ENCODE data around the gene APPL2. TPM values are rescaled to one million over a fixed set of nuclear protein-coding genes. Genes with fewer than 3 reads are reported as not detected.

Gene APPL2
- polyA plus RNA-seq, 3 donors: 6.4 to 19.8 (median 9.0) TPM

- Histone ChIP-seq H4K20me1 (ENCODE audit: insufficient read depth, low read length) (peaks cover 98% of the 10 kb centered on the region), H3K79me2 (ENCODE audit: insufficient read depth, low read length) (peaks cover 4% of the 10 kb centered on the region), H3K9ac (ENCODE audit: insufficient read depth, low read length, poor library complexity, severe bottlenecking) (no peak overlapping the region), H3K27me3 (ENCODE audit: control insufficient read depth in 2 of 2, insufficient read depth in 2 of 2, low read length in 2 of 2) (no peaks in the 10 kb centered on the region), H3K4me2 (replicated peaks; ENCODE audit: extremely low read depth, low read length, poor library complexity, severe bottlenecking) (no peak overlapping the region), H3K9me3 (replicated peaks in 1 of 2; ENCODE audit: control insufficient read depth in 1 of 2, insufficient read depth in 1 of 2, low read length in 2 of 2) (no peaks in the 10 kb centered on the region), H3K4me1 (ENCODE audit: control insufficient read depth in 1 of 2, insufficient read depth in 2 of 2, low read length in 2 of 2) (no peaks in the 10 kb centered on the region), H3K27ac (ENCODE audit: low read depth in 1 of 2, low read length in 2 of 2) (no peak overlapping the region), H2AFZ (ENCODE audit: insufficient read depth, low read depth, low read length, poor library complexity, severe bottlenecking) (no peak overlapping the region), H3K4me3 (replicated peaks in 1 of 3; ENCODE audit: low read depth in 2 of 3, low read length in 3 of 3) (no peak overlapping the region), H3K36me3 (replicated peaks in 1 of 2; ENCODE audit: control insufficient read depth in 1 of 2, insufficient read depth in 2 of 2, low read length in 2 of 2) (peaks cover 100% of the 10 kb centered on the region in 2 donors)
- Mint-ChIP-seq H3K36me3 (peaks cover 76 to 81% of the 10 kb centered on the region in 2 donors), H3K27ac (no peak overlapping the region), H3K27me3 (ENCODE audit: low read depth in 3 of 3) (no peaks in the 10 kb centered on the region), H3K4me3 (no peak overlapping the region), H3K4me1 (no peaks in the 10 kb centered on the region), H3K9me3 (no peaks in the 10 kb centered on the region)
- 90% methylated on average over 2 of the region's 3 CpGs for WGBS (ENCODE audit: insufficient coverage)
- DNase-seq: no peak
- intact Hi-C loops (cut with micrococcal nuclease): no loop called here
- no peak for TF ChIP-seq CTCF (IDR thresholded peaks at IDR 0.05)
Observed at GRCh38 chr12:105162174-105162573, 73.8 kb downstream of the APPL2 start.

GRCh38 chr12:105158876-105159275, 77.1 kb downstream of the APPL2 start:
- Histone ChIP-seq H4K20me1 (ENCODE audit: insufficient read depth, low read length) (peaks cover 93% of the 10 kb centered on the region), H3K9ac (ENCODE audit: insufficient read depth, low read length, poor library complexity, severe bottlenecking) (no peak overlapping the region), H3K4me1 (ENCODE audit: control insufficient read depth in 1 of 2, insufficient read depth in 2 of 2, low read length in 2 of 2) (no peaks in the 10 kb centered on the region), H2AFZ (ENCODE audit: insufficient read depth, low read depth, low read length, poor library complexity, severe bottlenecking) (no peak overlapping the region), H3K36me3 (replicated peaks in 1 of 2; ENCODE audit: control insufficient read depth in 1 of 2, insufficient read depth in 2 of 2, low read length in 2 of 2) (peaks cover 95 to 98% of the 10 kb centered on the region in 2 donors), H3K4me2 (replicated peaks; ENCODE audit: extremely low read depth, low read length, poor library complexity, severe bottlenecking) (no peak overlapping the region), H3K27ac (ENCODE audit: low read depth in 1 of 2, low read length in 2 of 2) (no peak overlapping the region), H3K4me3 (replicated peaks in 1 of 3; ENCODE audit: low read depth in 2 of 3, low read length in 3 of 3) (no peak overlapping the region), H3K27me3 (ENCODE audit: control insufficient read depth in 2 of 2, insufficient read depth in 2 of 2, low read length in 2 of 2) (no peaks in the 10 kb centered on the region), H3K9me3 (replicated peaks in 1 of 2; ENCODE audit: control insufficient read depth in 1 of 2, insufficient read depth in 1 of 2, low read length in 2 of 2) (no peaks in the 10 kb centered on the region), H3K79me2 (ENCODE audit: insufficient read depth, low read length) (peaks cover 4% of the 10 kb centered on the region)
- peaks cover 77 to 83% of the 10 kb centered on the region in 2 donors for H3K36me3 Mint-ChIP-seq
- no peak overlapping the region for H3K4me3 Mint-ChIP-seq
- H3K27me3 Mint-ChIP-seq (ENCODE audit: low read depth in 3 of 3): no peaks in the 10 kb centered on the region
- H3K9me3 Mint-ChIP-seq: no peaks in the 10 kb centered on the region
- DNase-seq: no peak
- intact Hi-C loops (cut with micrococcal nuclease): no loop called here
- no peak overlapping the region for H3K27ac Mint-ChIP-seq
- WGBS (ENCODE audit: insufficient coverage): 100% methylated on average over 1 of the region's 2 CpGs
- no peaks in the 10 kb centered on the region for H3K4me1 Mint-ChIP-seq
- TF ChIP-seq CTCF (IDR thresholded peaks at IDR 0.05): no peak
